Tibial nerve (tissue), 4 donors: ENCODE results near the gene USP8. TPM values are rescaled to one million over a fixed set of nuclear protein-coding genes. Genes with fewer than 3 reads are reported as not detected.

Experiments
- DNase-seq, 2 donors: peaks; one replicate each; pipeline ENCODE4 v3.0.0-alpha.2; 2019; ENCODE audit warnings: low spot score in 2 of 2
- H3K27ac ChIP-seq, 4 donors: fragments of 200-600 bp; sonication (generic) in 3 of 4; one replicate each; pipeline ENCODE4 v1.5.1; 2017 to 2019; ENCODE audit warnings: mild to moderate bottlenecking in 1 of 4
- H3K27me3 ChIP-seq, 2 donors: fragments of 200-600 bp; sonication (generic) in 1 of 2; one replicate each; pipeline versions ENCODE4 v1.5.1 to v1.6.0; 2017 to 2019
- H3K36me3 ChIP-seq, 3 donors: fragments of 200-600 bp; sonication (generic); one replicate each; pipeline ENCODE4 v1.5.1; 2018 to 2019
- H3K4me1 ChIP-seq, 4 donors: fragments of 200-600 bp; sonication (generic) in 3 of 4; one replicate each; pipeline ENCODE4 v1.5.1; 2017 to 2019
- H3K4me3 ChIP-seq, 4 donors: fragments of 200-600 bp; sonication (generic) in 3 of 4; one replicate each; pipeline ENCODE4 v1.5.1; 2017 to 2019; ENCODE audit warnings: mild to moderate bottlenecking in 1 of 4, moderate library complexity in 1 of 4
- H3K9me3 ChIP-seq, 4 donors: fragments of 200-600 bp; sonication (generic) in 3 of 4; one replicate each; pipeline ENCODE4 v1.5.1; 2017 to 2019
- CTCF ChIP-seq, 5 experiments: fragments of 200-600 bp in 3 of 5; fragments of 450-650 bp in 2 of 5; sonication (generic) in 3 of 5; IDR thresholded peaks; one replicate each; pipeline ENCODE4 v1.5.1; 2016 to 2019; ENCODE audit warnings: antibody characterized with exemption in 5 of 5, mild to moderate bottlenecking in 3 of 5, moderate library complexity in 2 of 5
- EP300 ChIP-seq, 2 donors: sonication (generic); formaldehyde crosslinking; IDR thresholded peaks; one replicate each; pipeline ENCODE4 v1.6.1; 2017; ENCODE audit warnings: antibody characterized with exemption in 2 of 2, mild to moderate bottlenecking in 1 of 2
- POLR2A ChIP-seq, 2 donors: fragments of 450-650 bp; IDR thresholded peaks; one replicate each; pipeline ENCODE4 v1.6.1; 2017; ENCODE audit warnings: antibody characterized with exemption in 2 of 2, mild to moderate bottlenecking in 2 of 2, moderate library complexity in 2 of 2
- WGBS, 2 donors: methylation state at CpG; one replicate each; pipeline ENCODE4 v1.1.5; 2018; 5-methylcytosine and 5-hydroxymethylcytosine counted together
- total RNA-seq, 4 donors: library from RNA; depleted of rRNA; stranded (reverse); fragments of >200 nt; gene quantifications; one replicate each; pipeline ENCODE4 v1.1.0, GENCODE V29; 2016

USP8 gene
- total RNA-seq, 4 donors from 2014 or later: 39.8 to 97.2 (median 53.5) TPM

GRCh38 chr15:50543556-50543955, 119.4 kb downstream of the USP8 start:
- Histone ChIP-seq H3K27me3 (no peaks in the 10 kb centered on the region), H3K27ac (no peak overlapping the region), H3K4me3 (no peak overlapping the region), H3K9me3 (no peaks in the 10 kb centered on the region), H3K36me3 (no peaks in the 10 kb centered on the region), H3K4me1 (peaks cover 0 to 2% (median 0%) of the 10 kb centered on the region in 4 donors)
- no peak for TF ChIP-seq CTCF (IDR thresholded peaks at IDR 0.05)
- DNase-seq: no peak
- WGBS, 2 donors: 82 to 88% methylated on average over 3 of the region's 3 CpGs

- H3K4me3 ChIP-seq: no peak overlapping the region
- WGBS, 2 donors: 61 to 66% methylated on average over 5 of the region's 5 CpGs
- H3K4me1 ChIP-seq: peaks cover 0 to 2% (median 0%) of the 10 kb centered on the region in 4 donors
- no peaks in the 10 kb centered on the region for H3K27me3 ChIP-seq
- H3K9me3 ChIP-seq: no peaks in the 10 kb centered on the region
- H3K36me3 ChIP-seq: no peaks in the 10 kb centered on the region
- TF ChIP-seq POLR2A (IDR thresholded peaks at IDR 0.05) (no peak), CTCF (IDR thresholded peaks at IDR 0.05) (no peak), EP300 (IDR thresholded peaks at IDR 0.05) (no peak)
- DNase-seq: no peak
- H3K27ac ChIP-seq: no peak overlapping the region
These were observed 120.2 kb downstream of the USP8 start for GRCh38 chr15:50544368-50544767.

GRCh38 chr15:50546566-50546965, 122.4 kb downstream of the USP8 start, which contains the start of gene USP50:
Gene USP50, minus strand, starts transcription at chr15:50546666. Its CDS starts 141 bp downstream, at chr15:50546525.
- WGBS, 2 donors: 92% methylated on average over 5 of the region's 5 CpGs
- Histone ChIP-seq H3K27me3 (no peaks in the 10 kb centered on the region), H3K36me3 (peaks cover 0 to 7% (median 0%) of the 10 kb centered on the region in 3 donors), H3K4me3 (no peak within 1 kb of the TSS), H3K4me1 (peaks cover 0 to 2% (median 0%) of the 10 kb centered on the region in 4 donors), H3K9me3 (no peaks in the 10 kb centered on the region), H3K27ac (no peak within 1 kb of the TSS)
- no peak for DNase-seq
- TF ChIP-seq POLR2A (IDR thresholded peaks at IDR 0.05) (no peak), EP300 (IDR thresholded peaks at IDR 0.05) (no peak), CTCF (IDR thresholded peaks at IDR 0.05) (no peak)

GRCh38 chr15:50549326-50549725, 125.1 kb downstream of the USP8 start:
- Histone ChIP-seq H3K36me3 (peaks cover 0 to 7% (median 0%) of the 10 kb centered on the region in 3 donors), H3K4me1 (no peaks in the 10 kb centered on the region), H3K4me3 (no peak overlapping the region), H3K9me3 (no peaks in the 10 kb centered on the region), H3K27me3 (no peaks in the 10 kb centered on the region), H3K27ac (no peak overlapping the region)
- TF ChIP-seq POLR2A (IDR thresholded peaks at IDR 0.05) (no peak), CTCF (IDR thresholded peaks at IDR 0.05) (no peak), EP300 (IDR thresholded peaks at IDR 0.05) (no peak)
- no peak for DNase-seq
- WGBS, 2 donors: 79 to 80% methylated on average over 7 of the region's 7 CpGs

- no peak overlapping the region for H3K4me3 ChIP-seq
- no peaks in the 10 kb centered on the region for H3K27me3 ChIP-seq
- peaks cover 0 to 16% (median 0%) of the 10 kb centered on the region in 3 donors for H3K36me3 ChIP-seq
- no peak for DNase-seq
- 91% methylated on average over 4 of the region's 4 CpGs for WGBS, 2 donors
- no peak overlapping the region for H3K27ac ChIP-seq
- TF ChIP-seq EP300 (IDR thresholded peaks at IDR 0.05) (no peak), POLR2A (IDR thresholded peaks at IDR 0.05) (no peak), CTCF (IDR thresholded peaks at IDR 0.05) (no peak)
- no peaks in the 10 kb centered on the region for H3K9me3 ChIP-seq
- H3K4me1 ChIP-seq: no peaks in the 10 kb centered on the region
These were observed 128.0 kb downstream of the USP8 start for GRCh38 chr15:50552238-50552637.
